Activated CD4-positive, alpha-beta memory T cell treated with anti-CD3 and anti-CD28 coated beads, Interleukin-2, amount 10 ng/mL, durations not matched to agents 7 days and 5 days (primary cell): ENCODE measurements around the gene FSTL1. TPM values are rescaled to one million over a fixed set of nuclear protein-coding genes. Genes with fewer than 3 reads are reported as not detected.

Source experiments
- CTCF ChIA-PET: fragments of 350-600 bp; sonication (Branson Sonifier 250); formaldehyde crosslinking; loops from one replicate; lab custom pipeline; 2021; ENCODE audit warnings: antibody characterized with exemption, inconsistent platforms; lab: Charles Lee
- POLR2A ChIA-PET: fragments of 350-600 bp; sonication (Branson Sonifier 250); formaldehyde crosslinking; loops from one replicate; lab custom pipeline; 2021; ENCODE audit warnings: antibody characterized with exemption; lab: Charles Lee
- DNase-seq: peaks from one replicate; pipeline ENCODE4 v3.0.0-alpha.2; 2020
- H3K27ac Mint-ChIP-seq: one replicate; pipeline ENCODE4 v1.8.0; 2021; ENCODE audit warnings: mild to moderate bottlenecking, mixed read lengths
- H3K27me3 Mint-ChIP-seq: one replicate; pipeline ENCODE4 v1.8.0; 2021; ENCODE audit warnings: mixed read lengths
- H3K36me3 Mint-ChIP-seq: one replicate; pipeline ENCODE4 v1.8.0; 2021; ENCODE audit warnings: low read depth, mixed read lengths
- H3K4me1 Mint-ChIP-seq: one replicate; pipeline ENCODE4 v1.8.0; 2021; ENCODE audit warnings: mixed read lengths
- H3K4me3 Mint-ChIP-seq: one replicate; pipeline ENCODE4 v1.8.0; 2021; ENCODE audit warnings: mild to moderate bottlenecking, mixed read lengths
- H3K9me3 Mint-ChIP-seq: one replicate; pipeline ENCODE4 v1.8.0; 2021; ENCODE audit warnings: mixed read lengths
- total RNA-seq, 2 experiments: library from RNA; stranded (reverse); gene quantifications; one replicate each; pipeline ENCODE4 v1.2.3, GENCODE V29; 2021

Gene FSTL1
- total RNA-seq, 2 experiments from 2014 or later = 0.30 to 0.35 TPM

GRCh38 chr3:120442975-120443517, 7.7 kb downstream of the FSTL1 start:
- Mint-ChIP-seq H3K4me1 (no peaks in the 10 kb centered on the region), H3K9me3 (no peaks in the 10 kb centered on the region), H3K4me3 (no peak overlapping the region), H3K36me3 (no peaks in the 10 kb centered on the region), H3K27me3 (peaks cover 17% of the 10 kb centered on the region), H3K27ac (no peak overlapping the region)
- no peak for DNase-seq
- CTCF ChIA-PET = interaction anchor here (1.6 kb wide), 1 partner anchor 17 kb away, joined by 4 read pairs; no protein-coding TSS in a partner anchor
- POLR2A ChIA-PET = no interaction called here

- POLR2A ChIA-PET = no interaction called here
Measured at GRCh38 chr3:120441776-120442175, 9.0 kb downstream of the FSTL1 start.

DNA sequence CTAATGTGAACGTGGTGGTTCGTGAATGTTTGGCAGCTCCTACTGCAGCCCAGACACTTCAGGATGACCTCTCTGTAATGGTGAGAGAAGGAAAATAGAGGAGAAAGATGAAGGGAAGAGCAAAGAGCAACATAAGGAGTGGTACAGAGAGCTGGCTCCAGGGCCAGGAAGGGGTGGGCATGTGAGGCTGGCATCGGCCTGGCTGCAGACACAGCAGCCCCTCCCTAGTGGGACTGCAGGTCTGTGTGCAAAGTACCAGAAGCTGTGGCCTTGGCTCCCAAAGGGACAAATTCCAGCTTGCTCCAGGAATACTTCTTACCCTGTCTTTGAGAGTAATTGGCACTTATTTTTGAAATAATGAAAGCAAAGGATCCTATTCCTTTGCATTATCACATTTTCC, 10.0 kb downstream of the FSTL1 start:
- Mint-ChIP-seq H3K36me3 (no peaks in the 10 kb centered on the region), H3K27me3 (peaks cover 8% of the 10 kb centered on the region), H3K4me3 (no peak overlapping the region), H3K9me3 (no peaks in the 10 kb centered on the region), H3K27ac (no peak overlapping the region), H3K4me1 (no peaks in the 10 kb centered on the region)
- DNase-seq = no peak
- ChIA-PET CTCF (interaction anchor here (1.9 kb wide), 1 partner anchor 23 kb away, joined by 5 read pairs; no protein-coding TSS in a partner anchor), POLR2A (no interaction called here)

More at GRCh38 chr3:120441776-120442175, 9.0 kb downstream of the FSTL1 start:
- Mint-ChIP-seq H3K36me3 (no peaks in the 10 kb centered on the region), H3K4me3 (no peak overlapping the region), H3K27ac (no peak overlapping the region), H3K9me3 (no peaks in the 10 kb centered on the region), H3K27me3 (peaks cover 11% of the 10 kb centered on the region), H3K4me1 (no peaks in the 10 kb centered on the region)
- DNase-seq = no peak
- CTCF ChIA-PET = interaction anchor here (1.9 kb wide), 1 partner anchor 24 kb away, joined by 5 read pairs; no protein-coding TSS in a partner anchor

DNA sequence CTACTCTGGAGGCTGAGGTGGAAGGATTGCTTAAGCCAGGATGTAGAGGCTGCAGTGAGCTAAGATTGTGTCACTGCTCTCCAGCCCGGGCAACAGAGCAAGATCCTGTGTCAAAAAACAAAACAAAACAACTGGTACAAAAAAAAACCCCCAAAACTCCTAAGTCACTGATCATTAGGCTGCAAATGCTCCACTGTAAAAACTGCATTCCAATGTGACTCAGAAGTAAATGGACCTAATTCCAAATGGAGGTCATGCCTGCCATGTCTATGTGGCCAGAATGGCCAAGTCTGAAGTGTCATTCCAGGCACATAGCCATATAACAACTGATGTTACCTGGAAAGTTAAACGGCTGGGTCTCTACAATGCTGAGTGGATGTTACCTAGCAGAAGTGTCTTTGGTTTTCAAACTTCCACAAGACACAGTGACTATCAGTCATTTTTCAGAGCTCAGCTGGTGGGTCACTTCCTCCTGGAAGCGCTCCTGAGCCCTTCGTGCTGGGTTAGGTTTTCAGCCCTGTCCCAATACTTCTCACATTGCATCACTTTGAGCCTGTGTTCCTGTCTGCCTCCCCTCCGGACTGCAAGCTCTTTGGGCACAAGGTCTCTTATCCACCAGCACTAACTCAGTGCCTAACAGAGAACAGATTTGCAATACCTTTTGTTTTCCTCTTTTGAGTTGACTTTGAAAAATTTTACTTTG, 10.6 kb downstream of the FSTL1 start:
- Mint-ChIP-seq H3K27me3 (peaks cover 13% of the 10 kb centered on the region), H3K36me3 (no peaks in the 10 kb centered on the region), H3K27ac (no peak overlapping the region), H3K4me3 (no peak overlapping the region), H3K9me3 (no peaks in the 10 kb centered on the region), H3K4me1 (no peaks in the 10 kb centered on the region)
- POLR2A ChIA-PET = no interaction called here
- CTCF ChIA-PET = interaction anchor here (1.9 kb wide), 1 partner anchor 23 kb away, joined by 5 read pairs; no protein-coding TSS in a partner anchor
- DNase-seq = no peak

GRCh38 chr3:120438665-120439370, 12.0 kb downstream of the FSTL1 start:
- peaks cover 16% of the 10 kb centered on the region for H3K27me3 Mint-ChIP-seq
- H3K27ac Mint-ChIP-seq = no peak overlapping the region
- no peaks in the 10 kb centered on the region for H3K36me3 Mint-ChIP-seq
- no peak for DNase-seq
- POLR2A ChIA-PET = no interaction called here
- no peaks in the 10 kb centered on the region for H3K4me1 Mint-ChIP-seq
- no peak overlapping the region for H3K4me3 Mint-ChIP-seq
- CTCF ChIA-PET = no interaction called here
- H3K9me3 Mint-ChIP-seq = no peaks in the 10 kb centered on the region

- Mint-ChIP-seq H3K4me3 (no peak overlapping the region), H3K36me3 (no peaks in the 10 kb centered on the region), H3K27ac (no peak overlapping the region), H3K4me1 (no peaks in the 10 kb centered on the region), H3K27me3 (peaks cover 17% of the 10 kb centered on the region), H3K9me3 (no peaks in the 10 kb centered on the region)
- DNase-seq = no peak
- CTCF ChIA-PET = no interaction called here
- POLR2A ChIA-PET = no interaction called here
Measured at GRCh38 chr3:120438216-120438615, 12.6 kb downstream of the FSTL1 start.

DNA sequence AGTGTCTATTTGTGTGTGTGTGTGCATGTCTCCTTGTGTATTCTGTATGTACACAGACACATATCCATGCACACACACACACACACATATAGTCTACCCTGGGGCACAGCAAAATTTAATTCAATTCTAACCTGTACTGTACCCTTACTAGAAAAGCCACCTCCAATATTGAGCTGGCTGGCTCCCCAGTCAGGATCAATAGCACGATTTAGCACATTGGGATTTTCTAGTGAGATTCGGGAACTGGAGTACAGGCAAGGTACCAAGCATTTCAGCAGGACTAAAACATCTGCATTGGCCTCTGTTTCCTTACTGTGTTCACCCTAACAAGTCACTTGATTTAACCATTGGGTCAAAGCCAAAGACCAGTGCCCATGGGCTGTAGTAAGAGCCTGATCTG, 13.2 kb downstream of the FSTL1 start:
- no peak overlapping the region for H3K4me3 Mint-ChIP-seq
- H3K36me3 Mint-ChIP-seq = no peaks in the 10 kb centered on the region
- no peaks in the 10 kb centered on the region for H3K4me1 Mint-ChIP-seq
- H3K9me3 Mint-ChIP-seq = no peaks in the 10 kb centered on the region
- H3K27me3 Mint-ChIP-seq = peaks cover 17% of the 10 kb centered on the region
- no peak overlapping the region for H3K27ac Mint-ChIP-seq
- ChIA-PET POLR2A (no interaction called here), CTCF (no interaction called here)
- no peak for DNase-seq

DNA sequence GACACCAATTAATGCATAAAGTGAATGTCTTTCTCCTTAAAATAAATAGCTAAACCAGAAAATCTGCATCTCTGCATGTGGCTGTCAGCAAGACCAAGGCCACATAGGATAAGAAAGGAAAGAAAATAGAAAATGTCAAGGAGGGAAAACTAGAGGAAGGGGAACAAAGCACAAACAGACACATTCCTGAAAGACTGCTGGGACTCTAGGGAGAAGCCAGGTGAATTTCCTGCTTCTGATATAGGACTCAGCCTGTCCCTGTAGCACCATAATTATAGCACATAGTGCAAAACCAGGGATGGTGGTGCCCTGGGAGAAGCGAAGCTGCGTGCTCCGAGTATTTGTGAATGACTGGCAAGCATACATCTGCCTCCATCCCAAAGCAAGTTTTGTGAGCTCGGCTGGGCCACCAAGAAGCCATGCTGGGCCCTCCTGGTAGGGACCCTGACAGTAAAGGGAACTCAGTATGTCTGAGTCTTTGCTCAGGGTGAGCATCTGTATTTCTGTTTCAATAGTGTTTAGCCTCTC, 14.2 kb downstream of the FSTL1 start:
- DNase-seq = no peak
- H3K27ac Mint-ChIP-seq = no peak overlapping the region
- CTCF ChIA-PET = interaction anchor here (1.3 kb wide), 1 partner anchor 19 kb away, joined by 5 read pairs; no protein-coding TSS in a partner anchor
- H3K9me3 Mint-ChIP-seq = no peaks in the 10 kb centered on the region
- no peaks in the 10 kb centered on the region for H3K36me3 Mint-ChIP-seq
- peaks cover 17% of the 10 kb centered on the region for H3K27me3 Mint-ChIP-seq
- POLR2A ChIA-PET = no interaction called here
- H3K4me1 Mint-ChIP-seq = no peaks in the 10 kb centered on the region
- H3K4me3 Mint-ChIP-seq = no peak overlapping the region

DNA sequence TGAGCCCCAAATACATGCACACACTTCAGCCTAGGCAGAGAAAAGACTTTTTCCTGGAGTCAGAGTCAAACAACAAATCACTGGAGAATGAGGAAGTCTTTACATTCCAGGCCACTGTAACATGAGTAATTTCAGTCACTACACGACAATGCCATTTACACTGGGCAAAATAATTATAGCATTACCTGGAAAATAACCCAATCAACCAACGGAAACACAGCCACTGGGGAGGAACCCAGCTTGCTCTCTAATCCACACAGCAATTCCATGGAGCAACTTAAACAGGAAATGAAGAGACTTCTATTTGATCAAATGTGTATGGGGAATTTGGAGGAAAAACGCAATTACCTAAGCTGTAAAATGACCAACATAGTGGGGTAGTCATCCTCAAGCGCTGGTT, 15.2 kb downstream of the FSTL1 start:
- H3K27ac Mint-ChIP-seq = no peak overlapping the region
- no peaks in the 10 kb centered on the region for H3K4me1 Mint-ChIP-seq
- H3K9me3 Mint-ChIP-seq = no peaks in the 10 kb centered on the region
- POLR2A ChIA-PET = no interaction called here
- CTCF ChIA-PET = no interaction called here
- peaks cover 16% of the 10 kb centered on the region for H3K27me3 Mint-ChIP-seq
- no peak overlapping the region for H3K4me3 Mint-ChIP-seq
- no peaks in the 10 kb centered on the region for H3K36me3 Mint-ChIP-seq
- no peak for DNase-seq

- H3K27ac Mint-ChIP-seq = no peak overlapping the region
- H3K4me1 Mint-ChIP-seq = no peaks in the 10 kb centered on the region
- CTCF ChIA-PET = no interaction called here
- DNase-seq = no peak
- POLR2A ChIA-PET = no interaction called here
- no peaks in the 10 kb centered on the region for H3K36me3 Mint-ChIP-seq
- H3K4me3 Mint-ChIP-seq = no peak overlapping the region
- H3K27me3 Mint-ChIP-seq = peaks cover 17% of the 10 kb centered on the region
- no peaks in the 10 kb centered on the region for H3K9me3 Mint-ChIP-seq
Measured at GRCh38 chr3:120433662-120434331, 17.0 kb downstream of the FSTL1 start.

DNA sequence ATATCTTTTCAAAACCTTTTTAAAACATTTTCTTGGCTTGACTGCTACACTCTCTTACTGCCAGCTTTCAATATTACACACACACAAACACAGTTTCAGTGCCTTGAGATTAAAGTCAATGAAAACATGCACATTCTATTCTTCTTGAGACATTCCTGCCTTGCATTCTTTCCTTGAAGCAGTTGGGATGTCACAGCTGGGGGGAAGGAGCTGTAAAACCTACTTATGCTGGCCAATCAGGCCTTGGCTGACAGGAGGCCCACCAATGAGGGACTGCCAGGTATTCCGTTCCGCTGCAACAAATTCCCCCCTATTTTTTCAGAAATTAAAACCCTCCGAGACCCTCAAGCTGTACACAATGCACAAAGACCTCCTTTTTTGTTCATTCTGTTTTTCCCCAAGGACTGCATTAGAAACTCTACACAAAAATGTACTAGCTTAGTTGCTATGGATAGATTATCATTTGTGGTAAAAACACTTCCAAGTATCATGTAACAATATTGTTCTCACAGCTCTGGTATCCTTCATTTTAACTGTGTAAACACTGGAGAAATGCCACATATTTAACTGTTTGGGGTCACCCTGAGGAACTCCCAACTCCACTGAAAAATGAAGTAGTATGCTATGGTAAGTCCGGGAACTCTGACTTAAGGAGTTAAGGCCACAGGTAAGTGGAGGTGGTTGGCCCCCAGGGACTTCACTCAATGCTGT, 18.5 kb downstream of the FSTL1 start:
- no peaks in the 10 kb centered on the region for H3K9me3 Mint-ChIP-seq
- CTCF ChIA-PET = interaction anchor here (1.1 to 2.3 kb wide), 2 partner anchors 12 to 16 kb away, joined by 3 to 11 read pairs; no protein-coding TSS in a partner anchor
- DNase-seq = no peak
- H3K36me3 Mint-ChIP-seq = no peaks in the 10 kb centered on the region
- no peak overlapping the region for H3K4me3 Mint-ChIP-seq
- H3K27ac Mint-ChIP-seq = no peak overlapping the region
- H3K27me3 Mint-ChIP-seq = peaks cover 23% of the 10 kb centered on the region
- H3K4me1 Mint-ChIP-seq = no peaks in the 10 kb centered on the region
- POLR2A ChIA-PET = no interaction called here

- Mint-ChIP-seq H3K27me3 (peaks cover 22% of the 10 kb centered on the region), H3K27ac (no peak overlapping the region), H3K9me3 (no peaks in the 10 kb centered on the region), H3K4me3 (no peak overlapping the region), H3K4me1 (no peaks in the 10 kb centered on the region), H3K36me3 (no peaks in the 10 kb centered on the region)
- ChIA-PET POLR2A (no interaction called here), CTCF (interaction anchor here (0.9 kb wide), 1 partner anchor 13 kb away, joined by 3 read pairs; no protein-coding TSS in a partner anchor)
- DNase-seq = no peak
Measured at GRCh38 chr3:120429921-120430361, 20.9 kb downstream of the FSTL1 start.
